ENCODE results near the gene FRRS1.

Gene FRRS1

GRCh38 chr1:99681583-99681982 lies 84.9 kb downstream of the FRRS1 start:
- Histone ChIP-seq H3K9me2 (replicated peaks; ENCODE audit: insufficient read depth, low read length) (no peaks in the 10 kb centered on the region), H3K4me2 (ENCODE audit: low read depth, low read length, poor library complexity, severe bottlenecking) (no peak overlapping the region), H3K79me2 (ENCODE audit: insufficient read depth, low read length) (no peaks in the 10 kb centered on the region), H4K20me1 (ENCODE audit: low read depth, low read length) (no peaks in the 10 kb centered on the region; the same call in 1 of the 2 replicates), H3F3A (ENCODE audit: insufficient read depth) (no peaks in the 10 kb centered on the region), H3K9me3 (ENCODE audit: insufficient read depth, low read length) (no peaks in the 10 kb centered on the region), H3K27ac (ENCODE audit: low read depth, low read length) (no peak overlapping the region), H3K4me3 (ENCODE audit: insufficient read depth, low read length, poor library complexity, severe bottlenecking) (no peak overlapping the region), H3K9ac (ENCODE audit: low read length) (no peak overlapping the region), H3K27me3 (ENCODE audit: low read length) (no peaks in the 10 kb centered on the region), H2AFZ (ENCODE audit: low read depth, low read length, severe bottlenecking) (no peak overlapping the region), H3K36me3 (ENCODE audit: low read length) (no peaks in the 10 kb centered on the region)
- TF ChIP-seq CTCF (IDR thresholded peaks at IDR 0.05; ENCODE audit: insufficient read depth, low read length, poor library complexity, severe bottlenecking) (no peak), EZH2phosphoT487 (conservative IDR thresholded peaks at IDR 0.05; ENCODE audit: low read length) (no peak)

GRCh38 chr1:99680270-99680669 lies 86.2 kb downstream of the FRRS1 start:
- no peaks in the 10 kb centered on the region for H3K27me3 ChIP-seq (ENCODE audit: low read length)
- TF ChIP-seq CTCF (IDR thresholded peaks at IDR 0.05; ENCODE audit: insufficient read depth, low read length, poor library complexity, severe bottlenecking) (no peak), EZH2phosphoT487 (conservative IDR thresholded peaks at IDR 0.05; ENCODE audit: low read length) (no peak)
- H3K9me3 ChIP-seq (ENCODE audit: insufficient read depth, low read length): no peaks in the 10 kb centered on the region
- no peaks in the 10 kb centered on the region; the same call in 1 of the 2 replicates for H4K20me1 ChIP-seq (ENCODE audit: low read depth, low read length)
- H3K36me3 ChIP-seq (ENCODE audit: low read length): no peaks in the 10 kb centered on the region
- no peak overlapping the region for H3K4me3 ChIP-seq (ENCODE audit: insufficient read depth, low read length, poor library complexity, severe bottlenecking)
- no peak overlapping the region for H2AFZ ChIP-seq (ENCODE audit: low read depth, low read length, severe bottlenecking)
- no peaks in the 10 kb centered on the region for H3F3A ChIP-seq (ENCODE audit: insufficient read depth)
- H3K9ac ChIP-seq (ENCODE audit: low read length): no peak overlapping the region
- H3K27ac ChIP-seq (ENCODE audit: low read depth, low read length): no peak overlapping the region
- H3K4me2 ChIP-seq (ENCODE audit: low read depth, low read length, poor library complexity, severe bottlenecking): no peak overlapping the region
- H3K9me2 ChIP-seq (replicated peaks; ENCODE audit: insufficient read depth, low read length): no peaks in the 10 kb centered on the region
- no peaks in the 10 kb centered on the region for H3K79me2 ChIP-seq (ENCODE audit: insufficient read depth, low read length)

GRCh38 chr1:99677416-99677815 lies 89.0 kb downstream of the FRRS1 start:
- H3F3A ChIP-seq (ENCODE audit: insufficient read depth): no peaks in the 10 kb centered on the region
- no peaks in the 10 kb centered on the region for H3K9me3 ChIP-seq (ENCODE audit: insufficient read depth, low read length)
- H3K9me2 ChIP-seq (replicated peaks; ENCODE audit: insufficient read depth, low read length): no peaks in the 10 kb centered on the region
- H3K4me3 ChIP-seq (ENCODE audit: insufficient read depth, low read length, poor library complexity, severe bottlenecking): no peak overlapping the region
- H3K27me3 ChIP-seq (ENCODE audit: low read length): no peaks in the 10 kb centered on the region
- TF ChIP-seq EZH2phosphoT487 (conservative IDR thresholded peaks at IDR 0.05; ENCODE audit: low read length) (no peak), CTCF (IDR thresholded peaks at IDR 0.05; ENCODE audit: insufficient read depth, low read length, poor library complexity, severe bottlenecking) (no peak)
- no peak overlapping the region for H3K4me2 ChIP-seq (ENCODE audit: low read depth, low read length, poor library complexity, severe bottlenecking)
- H3K79me2 ChIP-seq (ENCODE audit: insufficient read depth, low read length): no peaks in the 10 kb centered on the region
- no peak overlapping the region for H3K27ac ChIP-seq (ENCODE audit: low read depth, low read length)
- H3K36me3 ChIP-seq (ENCODE audit: low read length): no peaks in the 10 kb centered on the region
- no peaks in the 10 kb centered on the region; the same call in 1 of the 2 replicates for H4K20me1 ChIP-seq (ENCODE audit: low read depth, low read length)
- no peak overlapping the region for H2AFZ ChIP-seq (ENCODE audit: low read depth, low read length, severe bottlenecking)
- H3K9ac ChIP-seq (ENCODE audit: low read length): no peak overlapping the region
